ENCODE measurements around the gene SENP3. TPM values are rescaled to one million over a fixed set of nuclear protein-coding genes. Genes with fewer than 3 reads are reported as not detected.

Gene SENP3
- total and polyA plus RNA-seq, 2 of the 13 experiments (the other 11 are each of a cell fraction or from before 2014, with no cell fraction given), result 55.8 to 75.4 TPM

GRCh38 chr17:7572338-7572587, 10.5 kb downstream of the SENP3 start (continued):
- TF ChIP-seq, protein P1, sequence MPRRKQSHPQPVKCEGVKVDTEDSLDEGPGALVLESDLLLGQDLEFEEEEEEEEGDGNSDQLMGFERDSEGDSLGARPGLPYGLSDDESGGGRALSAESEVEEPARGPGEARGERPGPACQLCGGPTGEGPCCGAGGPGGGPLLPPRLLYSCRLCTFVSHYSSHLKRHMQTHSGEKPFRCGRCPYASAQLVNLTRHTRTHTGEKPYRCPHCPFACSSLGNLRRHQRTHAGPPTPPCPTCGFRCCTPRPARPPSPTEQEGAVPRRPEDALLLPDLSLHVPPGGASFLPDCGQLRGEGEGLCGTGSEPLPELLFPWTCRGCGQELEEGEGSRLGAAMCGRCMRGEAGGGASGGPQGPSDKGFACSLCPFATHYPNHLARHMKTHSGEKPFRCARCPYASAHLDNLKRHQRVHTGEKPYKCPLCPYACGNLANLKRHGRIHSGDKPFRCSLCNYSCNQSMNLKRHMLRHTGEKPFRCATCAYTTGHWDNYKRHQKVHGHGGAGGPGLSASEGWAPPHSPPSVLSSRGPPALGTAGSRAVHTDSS (CRISPR knock-in tag; conservative IDR thresholded peaks at IDR 0.05), result no peak
- TF ChIP-seq TFDP2 (CRISPR knock-in tag; IDR thresholded peaks at IDR 0.05), result peak; percentile 86
- TF ChIP-seq ZNF317 (CRISPR knock-in tag; IDR thresholded peaks at IDR 0.05), result no peak; the same call in 1 of the 2 replicates
- TF ChIP-seq MAZ (IDR thresholded peaks at IDR 0.05; ENCODE audit: borderline replicate concordance, low read depth, low read length), result no peak
- TF ChIP-seq MAZ (CRISPR knock-in tag; IDR thresholded peaks at IDR 0.05; ENCODE audit: low read depth), result peak; percentile 94
- no peak for TF ChIP-seq ZSCAN20 (CRISPR knock-in tag; IDR thresholded peaks at IDR 0.05; ENCODE audit: borderline replicate concordance)
- no peak for TF ChIP-seq ZNF7 (CRISPR knock-in tag; IDR thresholded peaks at IDR 0.05)
- peak; percentile 94; the same call in 1 of the 2 replicates for TF ChIP-seq SIN3A (IDR thresholded peaks at IDR 0.05; ENCODE audit: borderline replicate concordance, low read depth, low read length)
- no peak; the same call in 1 of the 2 replicates for TF ChIP-seq ZNF772 (CRISPR knock-in tag; IDR thresholded peaks at IDR 0.05)
- TF ChIP-seq ZFP62 (CRISPR knock-in tag; IDR thresholded peaks at IDR 0.05), result no peak
- TF ChIP-seq TP53 (CRISPR knock-in tag; conservative IDR thresholded peaks at IDR 0.05), result no peak
- TF ChIP-seq ZNF609 (CRISPR knock-in tag; IDR thresholded peaks at IDR 0.05; ENCODE audit: borderline replicate concordance), result no peak
- TF ChIP-seq KDM5A (IDR thresholded peaks at IDR 0.05; ENCODE audit: borderline replicate concordance, low read length), result peak; percentile 39; the same call in 1 of the 2 replicates
- no peak for TF ChIP-seq MTA3 (CRISPR knock-in tag; IDR thresholded peaks at IDR 0.05)
- 0 out of 2 replicates have a peak, but pooled peaks have one; percentile 51 for TF ChIP-seq SALL2 (CRISPR knock-in tag; IDR thresholded peaks at IDR 0.05)
- TF ChIP-seq KAT2B (IDR thresholded peaks at IDR 0.05; ENCODE audit: borderline replicate concordance, low read depth, low read length), result no peak
- TF ChIP-seq KDM6A (CRISPR knock-in tag; IDR thresholded peaks at IDR 0.05; ENCODE audit: low read depth), result no peak
- TF ChIP-seq ZNF614 (CRISPR knock-in tag; IDR thresholded peaks at IDR 0.05; ENCODE audit: borderline replicate concordance), result peak; percentile 56; the same call in 1 of the 2 replicates
- TF ChIP-seq MLLT10 (CRISPR knock-in tag; IDR thresholded peaks at IDR 0.05), result no peak
- TF ChIP-seq TARDBP (CRISPR knock-in tag; IDR thresholded peaks at IDR 0.05), result peak; percentile 95
- no peak; the same call in 1 of the 2 replicates for TF ChIP-seq SP4 (CRISPR knock-in tag; IDR thresholded peaks at IDR 0.05)
- TF ChIP-seq FOXC1 (CRISPR knock-in tag; IDR thresholded peaks at IDR 0.05; ENCODE audit: borderline replicate concordance), result peak; percentile 81; the same call in 1 of the 2 replicates
- TF ChIP-seq RFXANK (CRISPR knock-in tag; IDR thresholded peaks at IDR 0.05), result peak; percentile 57; the same call in 1 of the 2 replicates
- TF ChIP-seq DNMT3B (CRISPR knock-in tag; conservative IDR thresholded peaks at IDR 0.05), result peak; percentile 88
- TF ChIP-seq ETV5 (CRISPR knock-in tag; IDR thresholded peaks at IDR 0.05; ENCODE audit: borderline replicate concordance), result peak; percentile 86
- no peak for TF ChIP-seq ZNF75D (CRISPR knock-in tag; IDR thresholded peaks at IDR 0.05; ENCODE audit: borderline replicate concordance)
- no peak for TF ChIP-seq SRSF1 (optimal IDR thresholded peaks at IDR 0.05; ENCODE audit: low read depth, low read length)
